OCI-LY7 (cell line): ENCODE data around the gene FBXO47. TPM values are rescaled to one million over a fixed set of nuclear protein-coding genes. Genes with fewer than 3 reads are reported as not detected.

Experiments used
- BruUV-seq: library from RNA; stranded (reverse); fragments of 400-500 nt; replicated peaks from 2 replicates; lab custom pipeline; 2021; lab: Mats Ljungman, UMichigan
- CTCF ChIA-PET: fragments of 300-600 bp; sonication (Branson Sonifier 250); formaldehyde crosslinking; loops from one replicate; lab custom pipeline; 2022; ENCODE audit warnings: antibody characterized with exemption; ENCODE audit not compliant: unreplicated experiment; lab: Charles Lee
- POLR2A ChIA-PET: fragments of 300-600 bp; sonication (Branson Sonifier 250); formaldehyde crosslinking; loops from one replicate; lab custom pipeline; 2022; ENCODE audit warnings: antibody characterized with exemption; lab: Charles Lee
- DNase-seq: peaks from one replicate; pipeline ENCODE4 v3.0.0-alpha.2; 2015; ENCODE audit warnings: low spot score
- H2AFZ ChIP-seq: fragments of 200-600 bp; sonication (generic), shearing (Covaris generic); 2 replicates; pipeline ENCODE4 v1.6.1; 2014; ENCODE audit warnings: mild to moderate bottlenecking, antibody characterized with exemption, low read length, moderate library complexity
- H3K27ac ChIP-seq: fragments of 200-600 bp; sonication (generic); 2 replicates; pipeline ENCODE4 v1.5.1; 2014; ENCODE audit warnings: mixed run types, low read depth, mild to moderate bottlenecking, moderate library complexity, low read length, inconsistent platforms; ENCODE audit not compliant: poor library complexity, severe bottlenecking
- H3K36me3 ChIP-seq: fragments of 200-600 bp; sonication (generic); 2 replicates; pipeline ENCODE4 v1.6.1; 2014; ENCODE audit warnings: mild to moderate bottlenecking, antibody characterized with exemption, low read length, moderate library complexity, mixed read lengths; ENCODE audit not compliant: insufficient read depth
- H3K4me1 ChIP-seq: fragments of 200-600 bp; sonication (generic); 2 replicates; pipeline ENCODE4 v1.5.1; 2014; ENCODE audit warnings: mild to moderate bottlenecking, low read length; ENCODE audit not compliant: insufficient read depth, poor library complexity, severe bottlenecking
- H3K4me2 ChIP-seq: fragments of 200-600 bp; sonication (generic); 2 replicates; pipeline ENCODE4 v1.6.1; 2014; ENCODE audit warnings: mild to moderate bottlenecking, low read length
- H3K4me3 ChIP-seq: fragments of 200-600 bp; sonication (generic); 2 replicates; pipeline ENCODE4 v1.5.1; 2014; ENCODE audit warnings: mild to moderate bottlenecking, low read depth, low read length; ENCODE audit not compliant: poor library complexity, severe bottlenecking
- H3K79me2 ChIP-seq: fragments of 200-600 bp; sonication (generic); 2 replicates; pipeline ENCODE4 v1.6.1; 2016; ENCODE audit warnings: low read depth, mild to moderate bottlenecking, low read length, moderate library complexity, mixed read lengths; ENCODE audit not compliant: insufficient read depth
- H3K9me2 ChIP-seq: fragments of 200-600 bp; sonication (generic); 2 replicates; pipeline ENCODE4 v1.6.1; 2016; ENCODE audit warnings: mild to moderate bottlenecking, low read length, mixed read lengths; ENCODE audit not compliant: insufficient read depth
- H3K9me3 ChIP-seq: fragments of 200-600 bp; sonication (generic); 2 replicates; pipeline ENCODE4 v1.6.1; 2014; ENCODE audit warnings: mild to moderate bottlenecking, mixed run types, low read length, mixed read lengths
- H4K20me1 ChIP-seq: fragments of 200-600 bp; sonication (generic); 2 replicates; pipeline ENCODE4 v1.6.1; 2014; ENCODE audit warnings: mild to moderate bottlenecking, antibody characterized with exemption, low read length, moderate library complexity, mixed read lengths; ENCODE audit not compliant: insufficient read depth
- CTCF ChIP-seq: fragments of 200-600 bp; sonication (generic); conservative IDR thresholded peaks from 2 replicates; pipeline ENCODE4 v1.5.1; 2014; ENCODE audit warnings: mild to moderate bottlenecking, antibody characterized with exemption, low read length, moderate library complexity, mixed read lengths
- EZH2phosphoT487 ChIP-seq: fragments of 200-600 bp; sonication (generic); IDR thresholded peaks from 2 replicates; pipeline ENCODE4 v1.6.1; 2018; ENCODE audit warnings: low read depth, borderline replicate concordance, mild to moderate bottlenecking, mixed run types, antibody characterized with exemption, low read length, moderate library complexity, mixed read lengths
- intact Hi-C: fragments of 100-400 bp; cut with micrococcal nuclease; formaldehyde crosslinking; loops from one replicate; pipeline ENCODE4 v1.10.0; 2022; ENCODE audit not compliant: unreplicated experiment
- total RNA-seq, 2 experiments: library from RNA; depleted of rRNA in 1 of 2; stranded (reverse); fragments of >200 nt in 1 of 2; shearing (Covaris generic) in 1 of 2; gene quantifications; 2 replicates each; pipeline ENCODE4 v1.2.3, GENCODE V29; 2014 to 2022

Gene FBXO47
- total RNA-seq, 2 experiments from 2014 or later: 0.13 TPM; not detected in 1

GRCh38 chr17:38970804-38971203 is 3.6 kb upstream of the FBXO47 start:
- Histone ChIP-seq H4K20me1 (no peaks in the 10 kb centered on the region), H3K4me2 (no peak overlapping the region), H3K9me3 (no peaks in the 10 kb centered on the region), H3K79me2 (no peaks in the 10 kb centered on the region), H3K27ac (no peak overlapping the region), H3K9me2 (no peaks in the 10 kb centered on the region), H3K4me3 (no peak overlapping the region), H2AFZ (no peak overlapping the region), H3K4me1 (peaks cover 13% of the 10 kb centered on the region), H3K36me3 (no peaks in the 10 kb centered on the region)
- intact Hi-C loops: no loop called here
- CTCF ChIA-PET: no interaction called here
- no peak for TF ChIP-seq EZH2phosphoT487
- no peak for TF ChIP-seq CTCF
- BruUV-seq: no TSS peak
- no peak for DNase-seq
- POLR2A ChIA-PET: no interaction called here

- intact Hi-C loops: no loop called here
- peaks cover 13% of the 10 kb centered on the region for H3K4me1 ChIP-seq
- H4K20me1 ChIP-seq: no peaks in the 10 kb centered on the region
- no peak overlapping the region for H3K27ac ChIP-seq
- no peaks in the 10 kb centered on the region for H3K36me3 ChIP-seq
- H2AFZ ChIP-seq: no peak overlapping the region
- TF ChIP-seq EZH2phosphoT487: no peak
- no peak; the same call in 1 of the 2 replicates for TF ChIP-seq CTCF
- DNase-seq: no peak
- no peaks in the 10 kb centered on the region for H3K9me2 ChIP-seq
- BruUV-seq: no TSS peak
- no peaks in the 10 kb centered on the region for H3K9me3 ChIP-seq
- no peak overlapping the region for H3K4me3 ChIP-seq
- CTCF ChIA-PET: no interaction called here
- POLR2A ChIA-PET: no interaction called here
- no peak overlapping the region for H3K4me2 ChIP-seq
- H3K79me2 ChIP-seq: no peaks in the 10 kb centered on the region
Observed at GRCh38 chr17:38970128-38970527, 2.9 kb upstream of the FBXO47 start.

GRCh38 chr17:38969281-38969680 is 2.1 kb upstream of the FBXO47 start:
- ChIA-PET POLR2A (no interaction called here), CTCF (no interaction called here)
- no peak overlapping the region for H2AFZ ChIP-seq
- H3K79me2 ChIP-seq: no peaks in the 10 kb centered on the region
- H3K36me3 ChIP-seq: no peaks in the 10 kb centered on the region
- peaks cover 13% of the 10 kb centered on the region for H3K4me1 ChIP-seq
- BruUV-seq: no TSS peak
- TF ChIP-seq CTCF (no peak), EZH2phosphoT487 (no peak)
- no peaks in the 10 kb centered on the region for H3K9me2 ChIP-seq
- no peaks in the 10 kb centered on the region for H4K20me1 ChIP-seq
- DNase-seq: no peak
- H3K4me3 ChIP-seq: no peak overlapping the region
- H3K4me2 ChIP-seq: no peak overlapping the region
- intact Hi-C loops: loop anchor here (5.0 kb wide), 1 partner anchor 102 kb away; no protein-coding TSS in a partner anchor
- H3K9me3 ChIP-seq: no peaks in the 10 kb centered on the region
- no peak overlapping the region for H3K27ac ChIP-seq
